Panc1 (cell line): ENCODE results near the gene CES2. TPM values are rescaled to one million over a fixed set of nuclear protein-coding genes. Genes with fewer than 3 reads are reported as not detected.

Experiments
- ATAC-seq: fragments of 200-7000 bp; cut with Tn5 transposase; 2 replicates; pipeline ENCODE4 v1.9.1; 2020; ENCODE audit warnings: mild to moderate bottlenecking, moderate library complexity
- BruUV-seq: library from RNA; stranded (reverse); fragments of 400-500 nt; replicated peaks from 2 replicates; lab custom pipeline; 2021; lab: Mats Ljungman, UMichigan
- CTCF ChIA-PET: fragments of 300-600 bp; sonication (Branson Sonifier 250); formaldehyde crosslinking; loops from one replicate; lab custom pipeline; 2022; ENCODE audit warnings: antibody characterized with exemption; lab: Charles Lee
- POLR2A ChIA-PET: fragments of 300-600 bp; sonication (Branson Sonifier 250); formaldehyde crosslinking; loops from one replicate; lab custom pipeline; 2022; ENCODE audit warnings: antibody characterized with exemption; lab: Charles Lee
- DNase-seq: peaks from one replicate; pipeline ENCODE4 v3.0.0-alpha.2; 2010; ENCODE audit warnings: low read depth, low spot score
- H3K27ac ChIP-seq: 2 replicates; pipeline ENCODE4 v1.5.1; 2011; ENCODE audit warnings: mild to moderate bottlenecking, low read length, inconsistent platforms
- H3K27me3 ChIP-seq: fragments of 200-500 bp; sonication (Bioruptor generic); 2 replicates; pipeline ENCODE4 v1.6.0; 2014; ENCODE audit warnings: low read length, inconsistent platforms; ENCODE audit not compliant: control insufficient read depth, insufficient read depth
- H3K36me3 ChIP-seq: fragments of 200-500 bp; sonication (Bioruptor generic); 2 replicates; pipeline ENCODE4 v1.5.1; 2014; ENCODE audit warnings: inconsistent platforms, mild to moderate bottlenecking, low read length, moderate library complexity; ENCODE audit not compliant: control insufficient read depth, insufficient read depth
- H3K4me1 ChIP-seq: 2 replicates; pipeline ENCODE4 v1.5.1; 2011; ENCODE audit warnings: inconsistent platforms, mild to moderate bottlenecking, low read length, moderate library complexity; ENCODE audit not compliant: control insufficient read depth, insufficient read depth
- H3K4me3 ChIP-seq, 2 experiments: 2 replicates each; pipeline ENCODE4 v1.5.1; 2011 to 2012; ENCODE audit warnings: low read depth in 2 of 2, low read length in 2 of 2, mild to moderate bottlenecking in 2 of 2, inconsistent platforms in 1 of 2, moderate library complexity in 1 of 2
- H3K9me3 ChIP-seq: fragments of 200-500 bp; sonication (Bioruptor generic); 2 replicates; pipeline ENCODE4 v1.5.1; 2014; ENCODE audit warnings: low read depth, mild to moderate bottlenecking, inconsistent platforms, low read length, moderate library complexity; ENCODE audit not compliant: control insufficient read depth, insufficient read depth
- CTCF ChIP-seq: fragments of 450-650 bp; IDR thresholded peaks from 2 replicates; pipeline ENCODE4 v1.5.1; 2017; ENCODE audit warnings: mild to moderate bottlenecking
- POLR2AphosphoS5 ChIP-seq: IDR thresholded peaks from 2 replicates; pipeline ENCODE4 v1.6.1; 2012; ENCODE audit warnings: mild to moderate bottlenecking, low read depth, low read length, moderate library complexity
- REST ChIP-seq, 2 experiments: IDR thresholded peaks; 2 replicates each; pipeline ENCODE4 v1.6.1; 2011 to 2012; ENCODE audit warnings: low read depth in 2 of 2, control low read depth in 1 of 2, low read length in 1 of 2, mild to moderate bottlenecking in 1 of 2, moderate library complexity in 1 of 2; ENCODE audit not compliant: insufficient read depth in 1 of 2
- SIN3A ChIP-seq: IDR thresholded peaks from 2 replicates; pipeline ENCODE4 v1.6.1; 2012; ENCODE audit warnings: low read depth, mild to moderate bottlenecking, low read length, moderate library complexity, borderline replicate concordance; ENCODE audit not compliant: insufficient read depth
- TCF7L2 ChIP-seq: IDR thresholded peaks from 2 replicates; pipeline ENCODE4 v1.6.1; 2011; ENCODE audit warnings: mild to moderate bottlenecking, low read depth, low read length, inconsistent platforms
- in situ Hi-C: cut with HindIII; loops from 2 replicates; pipeline ENCODE4 v1.10.0; 2016; ENCODE audit warnings: low sequenced_read_pairs, low pct_unique_long_range_greater_than_20kb
- intact Hi-C: fragments of 100-400 bp; cut with micrococcal nuclease; formaldehyde crosslinking; loops from one replicate; pipeline ENCODE4 v1.10.0; 2022; ENCODE audit not compliant: unreplicated experiment
- total RNA-seq: library from RNA; stranded (reverse); gene quantifications from one replicate; pipeline ENCODE4 v1.2.1, GENCODE V29; 2021; ENCODE audit not compliant: unreplicated experiment

CES2 gene
- total RNA-seq, 1 experiment from 2014 or later: 26.3 TPM

- in situ Hi-C loops: no loop called here
- CTCF ChIA-PET: no interaction called here
These were observed 45.7 kb upstream of the CES2 start for GRCh38 chr16:66889622-66890021.

GRCh38 chr16:66890799-66891198, 44.5 kb upstream of the CES2 start:
- no peaks in the 10 kb centered on the region for H3K27me3 ChIP-seq
- ChIA-PET CTCF (interaction anchor here (0.7 kb wide), 1 partner anchor 128 kb away, joined by 3 read pairs; no protein-coding TSS in a partner anchor), POLR2A (no interaction called here)
- DNase-seq (no peak), ATAC-seq (no peak)
- TF ChIP-seq SIN3A: no peak
- no peak for TF ChIP-seq POLR2AphosphoS5
- no peak for TF ChIP-seq TCF7L2
- TF ChIP-seq CTCF: no peak
- TF ChIP-seq REST (IDR thresholded peaks at IDR 0.05; ENCODE audit: insufficient read depth in 1 of 2, low read depth in 2 of 2, low read length in 1 of 2): no peak
- H3K27ac ChIP-seq: no peak overlapping the region
- H3K9me3 ChIP-seq: no peaks in the 10 kb centered on the region
- H3K4me3 ChIP-seq: no peak overlapping the region
- BruUV-seq: no TSS peak
- in situ Hi-C loops: no loop called here
- H3K36me3 ChIP-seq: no peaks in the 10 kb centered on the region
- intact Hi-C loops: no loop called here
- H3K4me1 ChIP-seq: no peaks in the 10 kb centered on the region

More at GRCh38 chr16:66889622-66890021, 45.7 kb upstream of the CES2 start:
- Histone ChIP-seq H3K27ac (no peak overlapping the region), H3K27me3 (no peaks in the 10 kb centered on the region), H3K4me1 (no peaks in the 10 kb centered on the region), H3K36me3 (no peaks in the 10 kb centered on the region), H3K4me3 (no peak overlapping the region), H3K9me3 (no peaks in the 10 kb centered on the region)
- POLR2A ChIA-PET: no interaction called here
- no peak for ATAC-seq
- DNase-seq: no peak
- intact Hi-C loops: no loop called here
- TF ChIP-seq REST (IDR thresholded peaks at IDR 0.05; ENCODE audit: insufficient read depth in 1 of 2, low read depth in 2 of 2, low read length in 1 of 2) (no peak), TCF7L2 (no peak), POLR2AphosphoS5 (no peak), SIN3A (no peak), CTCF (no peak)
- BruUV-seq: no TSS peak
